Ovary (tissue), 9 donors: Measurements from ENCODE around the gene SGMS1. TPM values are rescaled to one million over a fixed set of nuclear protein-coding genes. Genes with fewer than 3 reads are reported as not detected.

ENCODE experiments used
- DNase-seq, 5 donors: peaks; one replicate each; pipeline ENCODE4 v3.0.0-alpha.2; 2019 to 2020
- H3K27ac ChIP-seq, 2 donors: fragments of 200-600 bp; one replicate each; pipeline versions ENCODE4 v1.5.1 to v1.8.0; 2019 to 2022
- H3K27me3 ChIP-seq: fragments of 200-600 bp; one replicate; pipeline ENCODE4 v1.8.0; 2022
- H3K36me3 ChIP-seq: fragments of 200-600 bp; sonication (generic); one replicate; pipeline ENCODE4 v1.5.1; 2019
- H3K4me1 ChIP-seq: one replicate; pipeline ENCODE4 v1.8.1; 2013; ENCODE audit warnings: mild to moderate bottlenecking, moderate library complexity; ENCODE audit not compliant: insufficient read depth
- H3K4me3 ChIP-seq: fragments of 200-600 bp; sonication (generic); one replicate; pipeline ENCODE4 v1.5.1; 2017
- H3K9me3 ChIP-seq, 2 donors: fragments of 200-600 bp in 1 of 2; sonication (generic) in 1 of 2; one replicate each; pipeline versions ENCODE4 v1.5.1 to v1.8.1; 2013 to 2019; ENCODE audit warnings: mild to moderate bottlenecking in 1 of 2, moderate library complexity in 1 of 2
- EP300 ChIP-seq: sonication (generic); formaldehyde crosslinking; IDR thresholded peaks from one replicate; pipeline ENCODE4 v1.6.1; 2017; ENCODE audit warnings: antibody characterized with exemption
- POLR2A ChIP-seq: fragments of 450-650 bp; IDR thresholded peaks from one replicate; pipeline ENCODE4 v1.6.1; 2017; ENCODE audit warnings: antibody characterized with exemption, mild to moderate bottlenecking, moderate library complexity
- WGBS, 3 donors: extraction: QIAGEN DNeasy Blood & Tissue Kit in 1 of 3; methylation state at CpG; one replicate each; pipeline versions ENCODE4 v1.1.5 to v1.1.7; 2013 to 2017; 5-methylcytosine and 5-hydroxymethylcytosine counted together
- intact Hi-C, 4 donors: fragments of 100-400 bp; cut with DNase I; formaldehyde crosslinking; loops; one replicate each; pipeline versions ENCODE4 v1.11.0 to v1.15.1; 2022 to 2023
- polyA plus RNA-seq, 2 donors: library from polyadenylated mRNA; stranded (reverse); fragments of 200-250 nt in 1 of 2; fragments of 350-450 nt in 1 of 2; fragmentation: Illumina TruSeq in 1 of 2; extraction: RNeasy Lipid Tissue Mini Kit (QIAGEN cat#74804) in 1 of 2; gene quantifications; one replicate each; pipeline ENCODE4 v1.2.3, GENCODE V29; 2013 to 2014
- total RNA-seq, 7 donors: library from RNA; depleted of rRNA in 2 of 7; stranded (reverse); fragments of >200 nt in 2 of 7; fragmentation: NEBNext Ultra II Directional in 3 of 7; extraction: Animal tissue kit (Norgen Biotek cat#: 25700) in 3 of 7; gene quantifications; one replicate each; pipeline versions ENCODE4 v1.1.0 to v1.2.4, GENCODE V29; 2016 to 2023
- TF ChIP-seq, protein P1 (sequence below), 3 donors: fragments of 450-650 bp in 2 of 3; fragments of 200-600 bp in 1 of 3; IDR thresholded peaks; one replicate each; pipeline versions ENCODE4 v1.5.1 to v1.8.0; 2016 to 2022; ENCODE audit warnings: antibody characterized with exemption in 3 of 3, mild to moderate bottlenecking in 1 of 3
- donor health status: DM: no; HTN: no; CAD: no; lungs with moderate emphysema.
- donor health status: DM: no; HTN: no; CAD: no.
- donor health status: Bipolar disorder and iron deficiency.
- donor health status: DM: yes; HTN: yes; CAD: no.
- donor health status: DM: no; HTN: no; CAD: no.
- donor health status: DM: yes; HTN: yes; CAD: no.

SGMS1 gene
- total and polyA plus RNA-seq, 9 donors, result 15.6 to 90.0 (median 39.0) TPM

DNA sequence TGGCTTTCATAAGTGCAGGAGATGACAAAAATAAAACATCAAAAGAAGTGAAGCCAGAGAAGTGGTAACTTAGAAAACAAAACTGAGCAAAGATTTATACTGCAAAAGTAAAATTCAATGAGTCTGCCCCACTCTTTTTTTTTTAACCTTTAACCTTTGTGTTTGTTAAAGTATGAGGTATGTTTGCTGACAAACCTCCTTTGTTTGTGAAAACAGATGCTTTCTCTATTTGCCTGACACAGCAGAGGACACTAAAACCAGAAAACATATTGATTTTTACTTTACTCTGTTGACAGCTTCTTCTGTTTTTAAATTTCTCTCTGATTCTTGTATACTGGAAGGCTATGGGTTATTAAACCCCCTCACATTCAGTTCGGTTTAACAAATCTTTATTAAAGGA, 57.6 kb downstream of the SGMS1 start:
- no peak for DNase-seq
- Histone ChIP-seq H3K4me1 (peaks cover 6% of the 10 kb centered on the region), H3K27ac (no peak overlapping the region), H3K9me3 (no peaks in the 10 kb centered on the region), H3K36me3 (no peaks in the 10 kb centered on the region), H3K27me3 (no peaks in the 10 kb centered on the region), H3K4me3 (no peak overlapping the region)
- intact Hi-C loops, result no loop called here
- 39 to 53% (median 39%) methylated on average over 1 of the region's 1 CpG for WGBS, 3 donors
- TF ChIP-seq, protein P1, sequence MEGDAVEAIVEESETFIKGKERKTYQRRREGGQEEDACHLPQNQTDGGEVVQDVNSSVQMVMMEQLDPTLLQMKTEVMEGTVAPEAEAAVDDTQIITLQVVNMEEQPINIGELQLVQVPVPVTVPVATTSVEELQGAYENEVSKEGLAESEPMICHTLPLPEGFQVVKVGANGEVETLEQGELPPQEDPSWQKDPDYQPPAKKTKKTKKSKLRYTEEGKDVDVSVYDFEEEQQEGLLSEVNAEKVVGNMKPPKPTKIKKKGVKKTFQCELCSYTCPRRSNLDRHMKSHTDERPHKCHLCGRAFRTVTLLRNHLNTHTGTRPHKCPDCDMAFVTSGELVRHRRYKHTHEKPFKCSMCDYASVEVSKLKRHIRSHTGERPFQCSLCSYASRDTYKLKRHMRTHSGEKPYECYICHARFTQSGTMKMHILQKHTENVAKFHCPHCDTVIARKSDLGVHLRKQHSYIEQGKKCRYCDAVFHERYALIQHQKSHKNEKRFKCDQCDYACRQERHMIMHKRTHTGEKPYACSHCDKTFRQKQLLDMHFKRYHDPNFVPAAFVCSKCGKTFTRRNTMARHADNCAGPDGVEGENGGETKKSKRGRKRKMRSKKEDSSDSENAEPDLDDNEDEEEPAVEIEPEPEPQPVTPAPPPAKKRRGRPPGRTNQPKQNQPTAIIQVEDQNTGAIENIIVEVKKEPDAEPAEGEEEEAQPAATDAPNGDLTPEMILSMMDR (IDR thresholded peaks at IDR 0.05), result no peak
- no peak for TF ChIP-seq POLR2A

DNA sequence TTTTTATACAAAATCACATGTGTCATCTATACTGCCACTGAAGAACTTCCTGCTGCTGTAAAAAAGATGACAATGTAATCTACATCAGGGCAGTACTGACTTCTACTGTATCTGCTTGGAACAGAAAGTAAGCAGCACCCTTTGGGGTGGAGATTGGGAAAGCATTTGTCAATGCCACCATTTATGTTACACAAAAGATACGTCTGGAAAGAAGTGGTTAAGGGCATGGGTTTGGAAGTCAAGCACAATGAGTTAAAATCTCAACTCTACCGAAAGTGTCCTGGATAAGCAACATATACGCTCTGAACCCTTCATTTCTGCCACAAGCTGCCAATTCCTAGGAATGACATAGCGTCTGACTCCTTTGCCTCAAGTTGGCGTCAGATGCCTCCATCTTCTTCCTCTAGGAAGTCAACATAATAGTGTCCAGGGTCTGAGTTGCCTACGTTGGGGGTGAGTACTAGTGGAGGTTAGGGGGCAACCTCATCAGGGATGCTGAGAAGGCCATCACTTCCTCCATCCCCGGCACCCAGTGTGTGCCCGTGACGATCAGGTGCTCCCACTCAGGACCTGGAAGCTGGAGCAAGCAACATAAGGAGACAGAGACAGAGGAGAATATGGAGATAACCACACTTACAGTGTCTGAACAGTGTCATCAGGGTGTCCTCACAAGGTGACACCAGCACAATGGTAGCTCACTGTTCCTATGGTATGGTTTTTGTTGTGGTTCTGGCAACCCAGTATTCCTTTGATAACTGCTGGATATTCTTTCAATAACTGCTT, 58.3 kb downstream of the SGMS1 start:
- no peaks in the 10 kb centered on the region for H3K36me3 ChIP-seq

DNA sequence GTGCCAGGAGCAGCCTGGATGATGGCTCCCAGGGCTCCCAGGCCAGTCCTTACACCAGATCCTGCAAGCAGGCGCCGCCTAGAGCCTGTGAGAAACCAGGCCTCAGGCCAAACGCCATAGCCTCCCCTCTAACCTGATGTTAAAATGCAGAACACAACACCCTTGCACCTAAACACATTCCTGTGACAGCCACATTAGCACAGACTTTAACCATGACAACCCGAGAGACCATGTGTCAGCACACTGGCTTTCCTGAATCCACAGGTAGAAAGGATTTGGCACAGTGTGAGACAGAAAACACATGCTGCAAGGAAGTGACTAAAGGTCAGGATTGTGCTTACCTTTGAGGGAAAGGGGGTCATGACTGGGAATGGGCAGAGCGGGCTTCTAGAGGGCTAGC, 59.9 kb downstream of the SGMS1 start:
- Histone ChIP-seq H3K9me3 (no peaks in the 10 kb centered on the region), H3K27ac (no peak overlapping the region), H3K4me3 (no peak overlapping the region), H3K36me3 (no peaks in the 10 kb centered on the region), H3K4me1 (peaks cover 4% of the 10 kb centered on the region), H3K27me3 (no peaks in the 10 kb centered on the region)
- intact Hi-C loops, result no loop called here
- TF ChIP-seq EP300 (no peak), POLR2A (no peak)
- TF ChIP-seq, protein P1 (IDR thresholded peaks at IDR 0.05), result no peak
- DNase-seq, result no peak
- 89 to 94% (median 91%) methylated on average over 5 of the region's 5 CpGs for WGBS, 3 donors

More for the DNA sequence above, 58.3 kb downstream of the SGMS1 start:
- no peak for DNase-seq
- intact Hi-C loops, result no loop called here
- Histone ChIP-seq H3K4me3 (no peak overlapping the region), H3K27me3 (no peaks in the 10 kb centered on the region), H3K9me3 (no peaks in the 10 kb centered on the region), H3K4me1 (peaks cover 6% of the 10 kb centered on the region), H3K27ac (no peak overlapping the region)
- 95 to 96% (median 95%) methylated on average over 9 of the region's 9 CpGs for WGBS, 3 donors
- TF ChIP-seq POLR2A (no peak), EP300 (no peak)
- TF ChIP-seq, protein P1 (IDR thresholded peaks at IDR 0.05), result no peak

DNA sequence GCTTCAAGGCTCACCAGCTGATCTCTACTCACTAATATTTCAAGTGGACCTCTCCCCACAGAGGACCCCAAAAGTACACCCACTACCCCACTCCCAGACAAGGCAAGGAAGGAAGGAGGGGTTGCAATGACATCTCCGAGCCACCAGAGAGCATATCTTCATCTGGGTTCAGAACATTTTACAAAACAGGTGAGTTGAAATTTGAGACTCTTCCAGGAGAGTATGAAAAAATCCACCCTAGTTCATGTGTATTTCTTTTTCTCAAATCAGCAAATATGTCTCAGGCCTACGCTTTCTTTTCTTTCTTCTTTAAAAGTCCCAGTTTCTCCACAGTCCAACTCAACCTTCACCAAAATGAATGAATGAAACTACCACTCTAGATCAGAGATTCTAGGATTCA, 61.9 kb downstream of the SGMS1 start:
- intact Hi-C loops, result no loop called here
- Histone ChIP-seq H3K36me3 (no peaks in the 10 kb centered on the region), H3K27me3 (no peaks in the 10 kb centered on the region), H3K4me3 (no peak overlapping the region), H3K4me1 (peaks cover 4% of the 10 kb centered on the region), H3K27ac (peak overlapping the region in 1 of 2 donors; percentile 0), H3K9me3 (no peaks in the 10 kb centered on the region)
- no peak for DNase-seq
- 74 to 79% (median 74%) methylated on average over 2 of the region's 2 CpGs for WGBS, 3 donors
- TF ChIP-seq EP300, result no peak
- TF ChIP-seq, protein P1 (IDR thresholded peaks at IDR 0.05), result peak in 1 of 3 donors; percentile 9
